CD4-positive, alpha-beta T cell treated with Interleukin-17A for 4 hours (primary cell): Measurements from ENCODE around the gene ZDHHC7.
"Not testable (repeated sequence)": the region's sequence is repeated elsewhere in the genome, so short reads cannot be mapped to it uniquely, and the experiment has no call there.

ENCODE experiments used
- DNase-seq: peaks from one replicate; pipeline ENCODE4 v3.0.0-alpha.2; 2020; ENCODE audit warnings: mixed read lengths

The ZDHHC7 gene

GRCh38 chr16:85010931-85011845 is at the start of gene ZDHHC7:
Gene ZDHHC7 (minus strand): TSS chr16:85011535. CDS start chr16:84990618, 20,917 bp downstream.
- peak; percentile 90 for DNase-seq

- DNase-seq = no peak
These were observed 47.6 kb upstream of the ZDHHC7 start for GRCh38 chr16:85058909-85059308.

GRCh38 chr16:85057948-85058347 is 46.6 kb upstream of the ZDHHC7 start:
- no peak for DNase-seq

- no peak for DNase-seq
These were observed 46.0 kb upstream of the ZDHHC7 start for GRCh38 chr16:85057212-85057889.

GRCh38 chr16:85056211-85056748 is 44.9 kb upstream of the ZDHHC7 start:
- no peak for DNase-seq

GRCh38 chr16:85055493-85056210 is 44.3 kb upstream of the ZDHHC7 start:
- DNase-seq = peak; percentile 67

GRCh38 chr16:85054948-85055492 is 43.7 kb upstream of the ZDHHC7 start:
- DNase-seq = no peak

GRCh38 chr16:85054321-85054720 is 43.0 kb upstream of the ZDHHC7 start:
- not testable (repeated sequence) for DNase-seq

- no peak for DNase-seq
These were observed 41.2 kb upstream of the ZDHHC7 start for GRCh38 chr16:85052536-85052935.

- no peak for DNase-seq
These were observed 40.3 kb upstream of the ZDHHC7 start for GRCh38 chr16:85051683-85052082.

GRCh38 chr16:85051067-85051581 is 39.8 kb upstream of the ZDHHC7 start:
- no peak for DNase-seq

GRCh38 chr16:85049706-85050305 is 38.5 kb upstream of the ZDHHC7 start:
- no peak for DNase-seq

GRCh38 chr16:85048921-85049562 is 37.7 kb upstream of the ZDHHC7 start:
- DNase-seq = no peak

- DNase-seq = no peak
These were observed 36.6 kb upstream of the ZDHHC7 start for GRCh38 chr16:85047867-85048455.

- peak; percentile 37 for DNase-seq
These were observed 35.9 kb upstream of the ZDHHC7 start for GRCh38 chr16:85046931-85047866.

GRCh38 chr16:85046472-85046916 is 35.2 kb upstream of the ZDHHC7 start:
- no peak for DNase-seq

GRCh38 chr16:85045641-85046471 is 34.5 kb upstream of the ZDHHC7 start:
- DNase-seq = no peak

GRCh38 chr16:85045077-85045476 is 33.7 kb upstream of the ZDHHC7 start:
- no peak for DNase-seq

- no peak for DNase-seq
These were observed 31.3 kb upstream of the ZDHHC7 start for GRCh38 chr16:85042606-85043005.
